Measurements from ENCODE around the gene NUP37.

NUP37 gene

GRCh38 chr12:102024765-102025164 is 95.1 kb downstream of the NUP37 start:
- no peak for DNase-seq

GRCh38 chr12:102023343-102023930 is 96.5 kb downstream of the NUP37 start:
- DNase-seq: no peak
